ENCODE data around the gene APBB3. TPM values are rescaled to one million over a fixed set of nuclear protein-coding genes. Genes with fewer than 3 reads are reported as not detected.
"Not testable (repeated sequence)": the region's sequence is repeated elsewhere in the genome, so short reads cannot be mapped to it uniquely, and the experiment has no call there.

Gene APBB3
- total RNA-seq, 1 experiment from 2014 or later: 9.2 TPM

DNA sequence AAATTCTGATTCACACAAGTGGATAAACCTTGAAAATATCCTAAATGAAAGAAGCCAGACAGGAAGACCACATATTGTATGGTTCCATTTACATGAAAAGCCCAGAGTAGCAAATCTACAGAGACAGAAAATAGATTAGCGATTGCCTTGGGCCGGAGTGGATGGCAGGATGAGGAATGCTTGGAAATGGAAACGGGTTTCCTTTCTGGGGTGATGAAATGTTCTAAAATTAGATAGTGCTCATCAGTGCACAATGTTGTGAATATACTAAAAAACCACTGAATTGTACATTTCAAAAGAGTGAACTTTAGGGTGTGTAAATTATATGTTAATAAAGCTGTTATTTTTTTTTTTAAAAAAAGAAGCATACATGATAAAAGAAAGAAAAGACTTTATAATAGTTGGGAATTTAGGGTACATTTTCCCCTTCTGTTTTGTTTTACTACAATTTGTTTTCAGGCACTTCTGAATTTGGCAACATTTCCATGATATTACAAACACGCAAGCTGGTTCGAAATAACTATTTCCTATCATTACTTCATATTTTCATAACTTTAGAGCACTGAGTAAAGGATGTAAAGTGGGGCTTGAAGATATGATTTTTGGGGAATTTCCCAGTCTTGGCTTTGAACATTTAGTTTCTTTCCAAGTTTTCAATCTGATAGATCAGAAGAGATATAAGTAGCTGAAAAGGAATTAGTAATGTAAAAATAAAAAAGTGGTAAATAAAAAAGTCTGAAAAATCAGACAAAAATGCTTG lies 24.1 kb upstream of the APBB3 start:
- in situ Hi-C loops (cut with HindIII; ENCODE audit: low pct_unique_long_range_greater_than_20kb, low sequenced_read_pairs): no loop called here
- no peak for DNase-seq (ENCODE audit: low read depth, low spot score)

DNA sequence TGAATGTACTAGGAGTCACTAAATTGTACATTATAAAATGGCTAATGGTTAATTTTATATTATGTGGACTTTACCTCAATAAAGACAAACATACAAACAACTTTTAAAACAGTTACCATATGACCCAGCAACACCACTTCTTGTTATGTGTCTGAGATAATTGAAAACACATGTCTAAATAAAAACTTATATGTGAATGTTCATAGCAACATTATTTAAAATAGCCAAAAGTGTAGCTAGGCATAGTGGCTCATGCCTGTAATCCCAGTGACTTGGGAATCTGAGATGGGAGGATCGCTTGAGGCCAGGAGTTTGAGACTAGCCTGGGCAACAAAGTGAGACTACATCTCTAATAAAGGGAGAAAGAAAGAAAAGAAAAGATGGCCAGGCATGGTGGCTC lies 23.1 kb upstream of the APBB3 start:
- no peak for DNase-seq (ENCODE audit: low read depth, low spot score)
- in situ Hi-C loops (cut with HindIII; ENCODE audit: low pct_unique_long_range_greater_than_20kb, low sequenced_read_pairs): no loop called here

DNA sequence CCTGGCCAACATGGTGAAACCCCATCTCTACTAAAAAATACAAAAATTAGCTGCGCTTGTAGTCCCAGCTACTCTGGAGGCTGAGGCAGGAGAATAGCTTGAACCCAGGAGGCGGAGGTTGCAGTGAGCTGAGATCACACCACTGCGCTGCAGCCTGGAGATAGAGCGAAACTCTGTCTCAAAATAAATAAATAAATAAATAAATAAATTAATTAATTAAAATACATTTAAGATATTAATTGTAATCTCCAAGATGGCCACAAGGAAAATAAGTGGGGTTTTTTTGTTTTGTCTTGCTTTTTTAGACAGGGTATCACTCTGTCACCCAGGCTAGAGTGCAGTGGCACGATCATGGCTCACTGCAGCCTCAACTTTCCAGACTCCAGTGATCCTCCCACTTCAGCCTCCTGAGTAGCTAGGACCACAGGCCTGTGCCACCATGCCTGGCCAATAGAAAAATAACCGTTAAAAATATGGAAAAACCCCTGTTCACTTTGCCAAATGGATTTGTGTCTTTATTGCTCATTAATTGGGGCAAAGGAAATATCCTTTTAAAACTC lies 14.9 kb upstream of the APBB3 start:
- DNase-seq (ENCODE audit: low read depth, low spot score); in situ Hi-C loops (cut with HindIII; ENCODE audit: low pct_unique_long_range_greater_than_20kb, low sequenced_read_pairs): not testable (repeated sequence)

DNA sequence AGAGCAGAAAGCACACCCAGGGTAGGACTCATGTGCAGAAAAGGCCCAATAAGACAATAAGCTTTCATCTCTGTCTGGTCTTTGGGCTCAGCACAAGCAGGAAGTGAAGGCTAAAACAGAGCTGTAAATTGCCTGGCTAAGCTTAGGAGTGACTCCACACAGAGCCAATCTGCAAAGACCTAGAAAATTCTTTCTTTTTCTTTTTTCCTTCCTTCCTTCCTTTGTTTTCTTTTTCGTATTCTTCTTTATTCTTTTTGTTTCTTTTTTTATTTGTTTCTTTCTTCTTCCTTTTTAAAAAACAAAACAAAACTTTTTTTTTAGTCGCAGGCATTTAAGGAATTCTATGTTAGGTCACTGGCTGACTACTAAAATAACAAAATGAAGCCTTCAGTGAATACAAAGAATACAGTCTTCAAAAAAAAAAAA lies 12.4 kb upstream of the APBB3 start:
- in situ Hi-C loops (cut with HindIII; ENCODE audit: low pct_unique_long_range_greater_than_20kb, low sequenced_read_pairs): no loop called here
- peak; percentile 33 for DNase-seq (ENCODE audit: low read depth, low spot score)

DNA sequence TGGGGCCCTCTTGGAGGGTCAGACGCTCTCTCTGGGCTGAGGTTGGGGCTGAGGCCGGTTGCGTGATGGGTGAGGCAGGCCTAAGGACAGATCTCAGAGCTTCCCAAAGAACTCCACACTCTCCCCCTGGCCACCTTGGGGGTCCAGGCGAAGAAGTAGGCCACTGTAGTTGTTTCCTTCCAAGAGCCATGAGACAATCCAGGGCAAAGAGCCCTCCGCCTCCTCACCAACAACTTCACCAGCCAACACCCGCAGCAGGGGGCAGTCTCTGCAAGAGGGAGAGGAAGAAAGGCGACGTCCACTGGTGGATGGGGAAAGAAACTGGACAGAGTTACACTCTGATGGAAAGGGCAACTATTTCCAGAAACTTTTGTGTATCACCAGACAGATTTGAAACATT lies 10.9 kb upstream of the APBB3 start:
- in situ Hi-C loops (cut with HindIII; ENCODE audit: low pct_unique_long_range_greater_than_20kb, low sequenced_read_pairs): no loop called here
- peak; percentile 83 for DNase-seq (ENCODE audit: low read depth, low spot score)

DNA sequence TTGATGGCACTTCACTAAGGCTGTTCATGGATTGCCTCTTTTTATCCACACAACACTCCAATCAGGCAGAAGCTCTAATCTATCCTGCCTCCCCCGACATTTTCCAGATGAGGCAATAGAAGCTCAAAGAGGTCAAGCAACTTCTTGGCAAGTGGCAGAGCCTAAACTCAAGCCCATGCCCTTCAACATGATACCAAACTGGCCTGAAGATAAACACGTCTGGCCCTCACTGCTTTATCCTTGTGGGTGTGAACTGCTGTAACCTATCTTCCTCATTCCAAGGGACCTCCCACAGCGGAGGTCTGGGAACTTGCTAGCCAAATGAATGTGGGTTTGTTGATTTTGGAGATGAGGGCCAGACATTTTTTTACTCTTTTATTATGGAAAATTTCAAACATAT lies 9.8 kb upstream of the APBB3 start:
- in situ Hi-C loops (cut with HindIII; ENCODE audit: low pct_unique_long_range_greater_than_20kb, low sequenced_read_pairs): no loop called here
- DNase-seq (ENCODE audit: low read depth, low spot score): no peak

DNA sequence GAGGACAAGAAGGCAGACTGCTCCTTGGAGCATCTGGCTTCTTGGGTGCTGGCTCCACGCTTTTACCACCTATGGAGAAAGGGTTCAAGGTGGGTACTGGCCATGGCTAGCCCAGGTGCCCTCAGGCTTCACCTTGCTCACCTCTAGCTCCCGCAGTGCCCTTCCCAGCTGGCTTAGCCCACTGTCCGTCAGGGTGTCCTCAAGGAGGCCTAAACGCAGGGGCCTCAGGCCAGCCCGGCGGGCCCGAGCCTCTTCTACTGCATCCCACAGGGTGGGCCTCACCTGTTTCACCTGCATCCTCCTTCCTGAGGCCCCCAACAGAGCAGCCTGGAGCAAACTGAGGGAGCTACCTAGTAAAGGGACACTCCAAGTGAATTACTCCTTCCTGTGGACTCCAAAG lies 9.3 kb upstream of the APBB3 start:
- no peak for DNase-seq (ENCODE audit: low read depth, low spot score)
- in situ Hi-C loops (cut with HindIII; ENCODE audit: low pct_unique_long_range_greater_than_20kb, low sequenced_read_pairs): no loop called here

DNA sequence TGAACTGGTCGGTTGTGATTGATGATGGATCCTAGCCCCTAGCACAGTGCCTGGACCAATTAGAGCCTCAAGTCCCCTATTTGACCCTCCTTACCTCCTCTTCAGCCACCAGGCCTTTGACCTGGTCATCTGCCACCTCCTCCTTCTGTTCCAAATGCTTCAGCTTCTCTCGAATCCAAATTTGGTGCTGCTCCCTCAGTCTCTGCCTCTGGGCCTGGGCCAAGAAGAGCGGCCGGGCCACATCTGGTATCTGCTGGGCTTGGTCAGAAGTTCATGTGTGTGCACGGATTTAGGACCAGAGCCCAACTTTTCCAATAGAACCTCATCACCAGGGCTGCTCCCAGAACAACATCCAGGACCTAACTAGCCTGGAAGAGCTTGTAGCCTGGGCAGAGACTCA lies 6.7 kb upstream of the APBB3 start:
- no peak for DNase-seq (ENCODE audit: low read depth, low spot score)
- in situ Hi-C loops (cut with HindIII; ENCODE audit: low pct_unique_long_range_greater_than_20kb, low sequenced_read_pairs): no loop called here

DNA sequence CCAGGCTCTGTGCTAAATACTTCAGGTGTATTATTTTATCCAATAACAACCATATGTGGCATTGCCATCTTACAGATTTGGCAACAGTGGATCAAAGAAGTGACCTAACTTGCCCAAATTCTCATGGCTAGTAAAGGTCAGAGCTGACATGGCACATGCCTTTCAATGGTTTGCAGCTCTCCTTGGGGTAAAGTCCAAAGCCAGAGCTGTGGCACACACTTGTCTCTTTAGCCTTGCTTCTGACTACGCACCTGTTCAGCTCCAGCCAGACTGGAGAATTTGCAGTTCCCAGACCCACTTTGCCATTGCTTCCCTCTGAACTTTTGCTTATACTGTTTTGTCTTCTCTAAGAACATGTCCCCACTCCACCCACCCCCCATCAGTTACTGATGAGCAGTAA lies 6.1 kb upstream of the APBB3 start:
- in situ Hi-C loops (cut with HindIII; ENCODE audit: low pct_unique_long_range_greater_than_20kb, low sequenced_read_pairs): no loop called here
- no peak for DNase-seq (ENCODE audit: low read depth, low spot score)

DNA sequence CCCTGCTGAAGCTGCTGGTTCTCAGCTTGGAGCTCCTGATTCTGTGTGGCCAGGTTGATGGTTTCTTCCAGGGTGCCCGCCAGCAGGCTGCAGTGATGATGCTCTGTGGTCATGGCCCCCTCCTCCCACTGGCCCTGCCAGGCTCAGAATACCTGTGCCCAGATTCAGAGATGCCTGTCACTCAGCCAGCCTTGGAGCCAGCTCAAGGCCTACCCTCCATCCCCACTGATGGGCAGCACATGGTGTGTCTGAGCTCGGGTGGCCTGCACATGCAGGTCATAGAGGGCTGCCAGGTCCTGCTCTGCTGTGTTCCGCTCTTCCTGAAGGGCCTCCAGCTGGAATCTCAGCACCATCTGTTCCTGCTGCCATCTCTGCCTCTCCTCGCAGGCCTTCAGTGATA lies 5.7 kb upstream of the APBB3 start:
- in situ Hi-C loops (cut with HindIII; ENCODE audit: low pct_unique_long_range_greater_than_20kb, low sequenced_read_pairs): no loop called here
- DNase-seq (ENCODE audit: low read depth, low spot score): no peak

DNA sequence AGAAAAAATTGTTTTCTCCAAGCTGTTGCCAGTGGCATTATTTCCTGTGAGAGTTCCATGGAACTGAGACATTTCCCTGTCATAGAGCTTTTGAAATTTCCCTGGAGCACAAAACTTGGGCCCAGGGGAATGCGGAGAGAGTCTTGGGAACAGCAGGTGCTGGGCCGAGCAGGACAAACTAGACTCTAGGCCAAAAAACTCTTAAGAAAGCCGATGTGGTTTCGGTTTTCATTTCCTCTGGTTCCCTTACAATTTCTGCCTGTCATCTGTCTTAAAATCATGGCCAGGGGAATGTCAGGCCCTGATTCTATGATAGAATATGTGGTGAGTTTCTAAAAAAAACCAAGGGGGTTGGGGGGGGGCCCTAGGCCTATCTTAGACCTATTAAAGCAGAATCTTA lies 4.8 kb upstream of the APBB3 start:
- in situ Hi-C loops (cut with HindIII; ENCODE audit: low pct_unique_long_range_greater_than_20kb, low sequenced_read_pairs): no loop called here
- DNase-seq (ENCODE audit: low read depth, low spot score): no peak

DNA sequence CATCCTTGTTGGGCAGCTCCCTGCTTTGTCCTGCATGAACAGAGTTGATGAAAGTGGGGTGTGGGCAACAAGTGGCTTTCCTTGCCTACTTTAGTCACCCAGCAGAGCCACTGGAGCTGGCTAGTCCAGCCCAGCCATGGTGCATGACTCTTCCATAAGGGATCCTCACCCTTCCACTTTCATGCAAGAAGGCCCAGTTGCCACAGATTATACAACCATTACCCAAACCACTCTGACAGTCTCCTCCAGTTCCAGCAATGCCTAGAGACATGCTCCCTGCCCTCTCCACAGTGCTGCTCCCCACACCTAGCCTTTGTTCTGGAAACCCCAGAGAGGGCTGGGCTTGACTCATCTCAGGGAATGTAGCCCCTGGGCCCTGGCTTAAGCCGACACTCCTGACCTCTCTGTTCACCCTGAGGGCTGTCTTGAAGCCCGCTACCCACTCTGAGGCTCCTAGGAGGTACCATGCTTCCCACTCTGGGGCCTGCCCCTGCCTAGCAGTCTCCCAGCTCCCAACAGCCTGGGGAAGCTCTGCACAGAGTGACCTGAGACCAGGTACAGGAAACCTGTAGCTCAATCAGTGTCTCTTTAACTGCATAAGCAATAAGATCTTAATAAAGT lies 4.2 kb upstream of the APBB3 start:
- DNase-seq (ENCODE audit: low read depth, low spot score): no peak
- in situ Hi-C loops (cut with HindIII; ENCODE audit: low pct_unique_long_range_greater_than_20kb, low sequenced_read_pairs): no loop called here

DNA sequence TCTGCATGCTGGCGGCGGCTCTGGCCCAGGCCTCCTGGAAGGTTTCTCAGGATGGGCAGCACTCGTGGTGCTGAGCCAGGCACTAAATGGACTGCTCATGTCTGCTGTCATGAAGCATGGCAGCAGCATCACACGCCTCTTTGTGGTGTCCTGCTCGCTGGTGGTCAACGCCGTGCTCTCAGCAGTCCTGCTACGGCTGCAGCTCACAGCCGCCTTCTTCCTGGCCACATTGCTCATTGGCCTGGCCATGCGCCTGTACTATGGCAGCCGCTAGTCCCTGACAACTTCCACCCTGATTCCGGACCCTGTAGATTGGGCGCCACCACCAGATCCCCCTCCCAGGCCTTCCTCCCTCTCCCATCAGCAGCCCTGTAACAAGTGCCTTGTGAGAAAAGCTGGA lies 3.5 kb upstream of the APBB3 start:
- DNase-seq (ENCODE audit: low read depth, low spot score): no peak
- in situ Hi-C loops (cut with HindIII; ENCODE audit: low pct_unique_long_range_greater_than_20kb, low sequenced_read_pairs): no loop called here

DNA sequence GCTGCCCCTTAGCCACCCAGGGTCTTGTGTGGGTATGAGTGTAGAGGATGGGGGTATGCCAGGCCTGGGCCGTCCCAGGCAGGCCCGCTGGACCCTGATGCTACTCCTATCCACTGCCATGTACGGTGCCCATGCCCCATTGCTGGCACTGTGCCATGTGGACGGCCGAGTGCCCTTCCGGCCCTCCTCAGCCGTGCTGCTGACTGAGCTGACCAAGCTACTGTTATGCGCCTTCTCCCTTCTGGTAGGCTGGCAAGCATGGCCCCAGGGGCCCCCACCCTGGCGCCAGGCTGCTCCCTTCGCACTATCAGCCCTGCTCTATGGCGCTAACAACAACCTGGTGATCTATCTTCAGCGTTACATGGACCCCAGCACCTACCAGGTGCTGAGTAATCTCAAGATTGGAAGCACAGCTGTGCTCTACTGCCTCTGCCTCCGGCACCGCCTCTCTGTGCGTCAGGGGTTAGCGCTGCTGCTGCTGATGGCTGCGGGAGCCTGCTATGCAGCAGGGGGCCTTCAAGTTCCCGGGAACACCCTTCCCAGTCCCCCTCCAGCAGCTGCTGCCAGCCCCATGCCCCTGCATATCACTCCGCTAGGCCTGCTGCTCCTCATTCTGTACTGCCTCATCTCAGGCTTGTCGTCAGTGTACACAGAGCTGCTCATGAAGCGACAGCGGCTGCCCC lies 2.9 kb upstream of the APBB3 start:
- in situ Hi-C loops (cut with HindIII; ENCODE audit: low pct_unique_long_range_greater_than_20kb, low sequenced_read_pairs): no loop called here
- no peak for DNase-seq (ENCODE audit: low read depth, low spot score)

DNA sequence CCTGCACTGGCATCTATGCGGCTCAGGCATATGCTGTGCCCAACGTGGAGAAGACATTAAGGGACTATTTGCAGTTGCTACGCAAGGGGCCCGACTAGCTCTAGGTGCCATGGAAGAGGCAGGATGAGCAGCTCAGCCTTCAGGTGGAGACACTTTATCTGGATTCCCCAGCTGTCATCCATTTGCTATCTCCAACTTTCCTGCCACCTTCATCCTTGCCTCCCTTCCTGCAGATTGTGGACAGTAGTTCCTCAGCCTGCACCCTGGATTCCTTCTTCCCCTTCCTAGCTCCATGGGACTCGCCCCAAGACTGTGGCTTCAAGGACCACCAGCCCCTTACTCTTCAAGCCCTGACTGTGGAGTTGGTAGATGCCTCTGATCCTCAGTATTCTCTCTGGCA lies 2.3 kb upstream of the APBB3 start:
- no peak for DNase-seq (ENCODE audit: low read depth, low spot score)
- in situ Hi-C loops (cut with HindIII; ENCODE audit: low pct_unique_long_range_greater_than_20kb, low sequenced_read_pairs): no loop called here

DNA sequence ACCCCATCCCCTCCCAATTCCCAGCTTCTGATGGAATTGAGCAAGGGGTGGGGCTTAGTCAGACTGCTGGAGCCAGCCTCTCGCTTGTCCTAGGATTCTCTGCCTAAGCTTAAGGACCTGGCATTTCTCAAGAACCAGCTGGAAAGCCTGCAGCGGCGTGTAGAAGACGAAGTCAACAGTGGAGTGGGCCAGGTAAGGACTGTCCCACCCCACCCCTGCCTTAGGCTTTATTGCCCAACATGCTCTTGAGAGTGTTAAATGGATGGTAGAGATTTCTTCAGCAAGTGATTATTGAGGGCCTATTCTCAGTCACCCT lies 1.3 kb upstream of the APBB3 start:
- no peak for DNase-seq (ENCODE audit: low read depth, low spot score)
- in situ Hi-C loops (cut with HindIII; ENCODE audit: low pct_unique_long_range_greater_than_20kb, low sequenced_read_pairs): no loop called here

DNA sequence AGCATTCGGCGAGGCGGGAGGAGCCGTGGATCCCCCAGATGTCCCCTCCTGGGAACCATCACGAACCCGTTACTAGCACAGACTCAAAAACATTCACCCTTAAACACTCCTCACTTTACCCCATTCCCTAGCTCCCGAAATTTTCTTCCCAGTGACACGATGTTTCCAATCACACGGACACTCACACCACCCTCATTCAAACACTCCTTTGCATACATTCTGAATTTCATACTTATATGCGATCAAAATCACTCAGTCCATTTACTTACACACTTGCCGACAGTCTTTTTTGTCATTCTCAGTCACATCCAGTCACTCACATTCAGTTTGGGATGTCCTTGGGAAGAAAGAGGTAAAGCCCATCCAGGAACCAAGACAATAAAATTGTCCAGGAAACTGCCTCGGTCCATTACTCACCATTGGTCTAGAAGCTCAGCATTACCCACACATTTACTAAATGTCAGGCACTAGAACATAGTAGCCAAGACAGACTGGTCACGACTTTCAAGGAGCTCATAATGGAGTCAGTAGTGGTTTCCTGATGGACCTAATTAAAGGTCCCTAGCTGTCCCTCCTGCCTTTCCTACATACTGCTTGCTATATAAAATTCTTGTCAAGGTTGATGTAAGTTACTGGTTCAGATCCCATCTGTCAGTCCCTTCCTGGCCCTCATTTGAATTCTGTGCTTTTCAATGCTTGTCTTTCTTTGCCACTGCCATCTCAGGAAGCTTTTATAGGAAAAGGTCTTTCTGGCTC lies 804 bp upstream of the APBB3 start:
- in situ Hi-C loops (cut with HindIII; ENCODE audit: low pct_unique_long_range_greater_than_20kb, low sequenced_read_pairs): no loop called here
- no peak for DNase-seq (ENCODE audit: low read depth, low spot score)

DNA sequence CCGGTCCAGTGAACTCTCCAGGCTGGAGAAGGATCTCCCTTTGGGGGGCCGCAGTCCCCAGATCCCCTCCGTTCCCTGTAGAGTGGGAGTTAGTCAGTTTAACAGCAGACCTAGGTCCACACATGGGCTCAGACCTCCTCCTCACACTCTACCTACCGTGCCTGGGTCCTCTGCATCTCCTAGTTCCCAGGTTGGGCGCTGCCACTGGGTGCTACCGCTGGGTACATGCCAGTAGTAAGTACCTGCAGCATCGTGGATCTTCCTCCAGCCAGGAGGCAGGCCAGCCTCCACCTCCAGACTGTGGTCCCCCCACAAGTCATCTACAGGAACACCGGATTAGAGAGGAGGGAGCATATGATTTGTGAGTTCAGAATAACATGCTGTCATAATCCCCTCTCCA lies 802 bp downstream of the APBB3 start:
- DNase-seq (ENCODE audit: low read depth, low spot score): no peak
- in situ Hi-C loops (cut with HindIII; ENCODE audit: low pct_unique_long_range_greater_than_20kb, low sequenced_read_pairs): no loop called here
